Measurements from ENCODE around the gene WDR27.

WDR27 gene

DNA sequence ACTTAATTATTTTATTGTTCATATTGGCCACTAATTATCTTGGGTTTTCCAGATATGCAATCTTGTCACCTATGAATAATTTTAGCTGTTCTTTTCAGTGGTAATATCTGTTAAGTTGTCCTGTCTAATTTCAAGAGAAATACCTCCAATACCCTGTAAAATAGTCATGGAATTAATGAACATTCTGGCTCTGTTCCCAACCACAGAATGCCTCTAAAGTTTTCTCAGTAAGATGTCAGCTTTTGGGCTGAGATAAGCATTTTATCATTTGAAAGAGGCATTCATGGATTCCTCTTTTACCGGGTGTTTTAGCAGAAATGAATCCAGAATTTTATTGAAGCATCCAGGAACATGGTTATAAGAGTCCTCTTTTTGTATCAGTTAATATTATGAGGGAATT lies 109.3 kb downstream of the WDR27 start:
- no peak for DNase-seq

- DNase-seq: no peak
These were observed 110.2 kb downstream of the WDR27 start for GRCh38 chr6:169591616-169592015.

DNA sequence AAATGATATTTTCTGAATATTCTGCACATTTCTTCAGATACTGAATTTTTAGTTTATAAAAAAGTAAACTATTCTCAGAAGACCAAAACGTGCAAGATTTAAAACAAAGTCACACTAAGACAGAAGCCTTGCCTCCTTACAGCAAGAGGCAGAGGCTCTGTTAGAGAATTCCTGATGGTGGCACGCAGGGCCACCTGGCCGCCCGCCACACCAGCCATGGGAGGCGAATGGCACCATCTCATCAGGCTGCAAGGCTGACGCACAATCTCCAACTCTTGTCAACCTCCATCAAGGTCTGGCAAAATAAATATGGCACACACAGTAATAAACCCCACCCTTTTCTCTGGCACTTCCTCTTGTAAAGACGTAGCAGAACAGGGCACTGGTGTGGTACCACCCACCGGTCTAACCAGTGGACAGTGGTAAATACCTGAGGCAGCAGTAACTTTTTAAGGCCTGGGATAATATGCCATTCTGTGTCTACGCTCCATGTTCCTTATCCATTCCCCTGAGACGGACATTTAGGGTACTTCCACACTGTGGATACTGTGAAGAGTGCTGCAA lies 111.4 kb downstream of the WDR27 start:
- DNase-seq: no peak

DNA sequence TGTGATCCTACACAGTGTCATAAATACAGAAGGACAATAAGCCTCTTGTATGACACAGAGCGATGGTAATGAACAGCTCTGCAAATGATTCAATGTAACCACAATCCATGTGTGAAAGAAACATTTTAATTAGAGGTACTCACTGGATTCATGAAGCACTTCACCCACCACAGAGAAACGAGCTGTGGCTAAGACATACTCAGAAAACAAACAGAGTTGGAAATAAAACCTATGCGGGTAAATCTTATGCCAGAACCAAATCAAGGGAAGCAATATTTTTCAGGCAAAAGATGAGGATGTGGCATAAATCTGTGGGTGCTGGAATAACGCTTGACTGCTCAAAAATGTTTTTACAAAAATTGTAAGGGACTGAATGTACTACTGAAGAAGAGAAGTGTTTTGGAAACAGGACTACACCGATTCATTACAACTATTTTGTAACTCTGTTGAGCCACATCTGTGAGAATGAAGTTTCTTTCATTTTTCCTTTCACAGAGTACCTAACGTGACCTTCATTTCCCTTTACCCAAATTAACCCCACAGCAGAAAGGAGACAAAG lies 112.1 kb downstream of the WDR27 start:
- DNase-seq: no peak

GRCh38 chr6:169589293-169589692 lies 112.5 kb downstream of the WDR27 start:
- DNase-seq: no peak

- DNase-seq: no peak
These were observed 113.9 kb downstream of the WDR27 start for GRCh38 chr6:169587975-169588374.

GRCh38 chr6:169583886-169584541 lies 117.8 kb downstream of the WDR27 start:
- no peak for DNase-seq

DNA sequence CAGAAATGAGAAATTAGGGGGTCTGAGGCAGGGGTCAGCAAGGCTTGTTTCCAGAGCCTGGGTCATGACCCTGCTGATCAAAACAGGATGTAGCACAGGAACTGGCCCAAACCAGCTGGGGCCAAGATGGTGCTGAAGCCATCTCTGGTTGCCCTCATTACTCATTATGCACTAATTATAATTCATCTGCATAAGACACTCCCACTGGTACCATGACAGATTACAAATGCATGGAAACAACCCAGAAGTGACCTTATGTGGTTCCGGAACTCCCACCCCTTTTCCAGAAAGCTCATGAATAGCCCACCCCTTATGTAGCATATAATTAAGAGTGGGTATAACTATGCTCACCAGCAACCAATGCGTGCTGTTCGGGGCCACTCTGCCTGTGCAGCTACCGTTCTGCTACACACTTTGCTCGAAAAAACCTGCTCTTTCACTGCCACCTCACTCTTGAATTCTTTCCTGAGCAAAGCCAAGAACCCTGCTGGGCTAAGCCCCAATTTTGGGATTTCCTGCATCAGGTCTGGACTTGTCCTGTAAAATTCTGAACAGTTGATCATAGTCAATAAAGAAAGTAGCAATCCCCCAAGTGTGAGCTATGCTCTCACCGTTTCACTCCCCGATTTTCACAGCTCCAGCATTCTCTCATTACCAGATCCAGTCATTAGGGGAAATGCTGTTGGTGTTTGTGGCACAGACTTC lies 122.3 kb downstream of the WDR27 start:
- DNase-seq: peak in 1 of 14 donors; percentile 1

GRCh38 chr6:169577974-169578373 lies 123.9 kb downstream of the WDR27 start:
- DNase-seq: no peak

DNA sequence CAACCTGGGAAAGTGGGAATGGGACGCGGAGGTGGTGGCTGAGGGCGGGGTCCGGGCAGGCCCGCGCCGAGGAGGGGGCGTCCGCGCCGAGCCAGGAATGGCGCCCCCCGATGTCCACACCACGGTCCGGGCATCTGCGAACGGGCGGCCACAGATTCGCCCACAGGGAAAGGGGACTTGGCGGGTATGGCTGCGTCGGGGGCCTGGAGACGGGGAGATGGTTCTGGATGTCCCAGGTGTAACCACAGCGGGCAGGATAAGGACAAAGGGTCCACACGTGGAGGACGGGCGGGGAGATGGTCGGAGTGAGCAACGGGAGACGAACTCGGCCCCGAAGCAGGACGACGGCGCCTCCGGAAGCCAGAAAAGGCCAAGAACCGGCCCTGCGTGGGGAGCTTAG lies 124.6 kb downstream of the WDR27 start:
- no peak for DNase-seq

DNA sequence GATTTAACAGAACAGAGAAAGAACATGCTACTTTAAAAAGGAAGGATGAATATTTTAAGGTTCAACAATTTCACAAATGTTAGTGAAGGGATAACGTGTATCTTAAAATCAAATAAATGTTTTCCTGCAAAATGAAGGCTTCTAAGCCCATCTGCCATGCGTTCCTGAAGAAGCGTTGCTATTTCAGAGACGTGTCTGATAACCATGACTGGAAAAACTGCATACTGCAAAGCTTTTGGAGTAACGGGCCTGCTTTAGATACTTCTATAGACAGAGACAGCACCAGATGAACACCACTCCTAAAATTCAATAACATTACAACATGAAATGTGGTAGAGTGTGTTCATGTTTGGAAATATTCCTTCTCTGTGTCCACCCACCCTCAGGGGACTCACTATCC lies 126.0 kb downstream of the WDR27 start:
- DNase-seq: no peak

- DNase-seq: no peak
These were observed 126.5 kb downstream of the WDR27 start for GRCh38 chr6:169575365-169575764.

GRCh38 chr6:169574420-169574819 lies 127.4 kb downstream of the WDR27 start:
- no peak for DNase-seq

GRCh38 chr6:169573883-169574282 lies 127.9 kb downstream of the WDR27 start:
- no peak for DNase-seq

- no peak for DNase-seq
These were observed 130.5 kb downstream of the WDR27 start for GRCh38 chr6:169571123-169571962.

GRCh38 chr6:169568314-169569087 lies 133.3 kb downstream of the WDR27 start:
- no peak for DNase-seq

- no peak for DNase-seq
These were observed 134.0 kb downstream of the WDR27 start for GRCh38 chr6:169567819-169568218.

- DNase-seq: no peak
These were observed 134.7 kb downstream of the WDR27 start for GRCh38 chr6:169566961-169567750.

DNA sequence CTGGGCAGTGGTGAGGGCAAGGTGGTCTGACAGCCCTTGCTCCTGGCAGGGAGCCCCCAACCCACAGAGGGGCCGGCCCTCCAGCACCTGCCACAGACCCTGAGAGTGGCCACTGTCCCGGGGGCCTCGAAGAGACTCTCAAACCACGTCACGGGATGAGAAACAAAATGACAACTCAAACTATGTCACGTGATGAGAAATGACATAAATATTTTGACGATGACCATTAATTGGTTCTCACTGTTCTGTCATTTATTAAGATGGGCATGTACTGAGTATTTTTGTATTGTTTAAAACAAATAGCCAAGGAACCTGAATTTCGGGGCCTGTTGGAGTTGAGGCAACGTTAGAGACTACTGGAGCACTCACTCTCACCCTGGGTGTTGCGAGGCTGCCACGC lies 135.5 kb downstream of the WDR27 start:
- DNase-seq: no peak

DNA sequence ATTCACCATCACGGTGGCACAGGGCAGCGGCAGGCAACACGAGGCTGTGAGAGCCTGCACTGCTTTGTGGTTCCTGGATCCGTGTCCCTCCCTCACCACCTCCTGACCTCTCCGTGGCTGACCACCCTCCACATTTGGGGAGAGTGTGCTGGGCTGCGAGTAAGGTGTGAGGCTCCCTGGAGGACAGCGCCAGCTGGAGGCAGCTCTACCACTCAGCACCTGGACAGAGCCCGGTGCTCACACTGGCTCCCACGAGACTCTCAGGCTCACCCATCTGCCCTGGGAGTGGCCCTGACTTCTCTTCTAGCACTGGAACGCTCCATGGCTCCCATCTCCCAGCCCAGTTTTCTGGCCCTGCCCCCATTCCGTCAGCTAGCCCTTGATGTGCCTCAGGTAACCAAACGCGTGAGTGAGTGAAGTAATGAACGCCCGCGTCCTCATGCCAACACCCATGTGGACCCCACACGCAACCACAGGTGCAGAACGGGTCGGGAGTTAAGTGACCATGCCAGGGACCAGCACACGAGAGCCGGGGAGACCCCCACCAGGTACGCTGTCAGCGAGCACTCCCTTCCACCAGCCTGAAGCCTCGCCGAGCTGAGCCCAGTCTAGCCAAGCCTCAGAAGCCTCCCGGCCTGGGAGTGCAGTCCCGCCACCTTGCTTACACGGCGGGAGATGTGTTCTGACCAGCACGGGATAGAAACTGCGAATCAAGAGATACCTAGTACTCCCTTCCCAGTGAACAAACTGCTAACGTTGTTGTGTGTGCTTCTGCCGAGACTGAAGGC lies 137.2 kb downstream of the WDR27 start:
- no peak for DNase-seq

All from C1 segment of cervical spinal cord (tissue), 14 donors.